Astrocyte (in vitro differentiated cells and primary cell): ENCODE results near the gene NLGN1. TPM values are rescaled to one million over a fixed set of nuclear protein-coding genes. Genes with fewer than 3 reads are reported as not detected.

Experiments used
- DNase-seq: peaks from one replicate; pipeline ENCODE4 v3.0.0-alpha.2; 2010; ENCODE audit warnings: low read depth
- FAIRE-seq: peaks from 2 replicates; lab custom pipeline; 2011; peaks lifted over from hg19 to GRCh38; lab: Jason Lieb, UNC
- H2AFZ ChIP-seq: 2 replicates; pipeline ENCODE4 v1.6.0; 2012; ENCODE audit warnings: low read depth, low read length, inconsistent platforms
- H3K27ac ChIP-seq: 2 replicates; pipeline ENCODE4 v1.5.1; 2011; ENCODE audit warnings: low read depth, low read length, inconsistent platforms
- H3K27me3 ChIP-seq: 2 replicates; pipeline ENCODE4 v1.6.0; 2011; ENCODE audit warnings: low read length, inconsistent platforms; ENCODE audit not compliant: insufficient read depth
- H3K36me3 ChIP-seq: 2 replicates; pipeline ENCODE4 v1.5.1; 2011; ENCODE audit warnings: low read length, inconsistent platforms; ENCODE audit not compliant: insufficient read depth
- H3K4me1 ChIP-seq: 2 replicates; pipeline ENCODE4 v1.5.1; 2011; ENCODE audit warnings: low read length, inconsistent platforms; ENCODE audit not compliant: insufficient read depth
- H3K4me2 ChIP-seq: 2 replicates; pipeline ENCODE4 v1.6.0; 2012; ENCODE audit warnings: low read length, inconsistent platforms
- H3K4me3 ChIP-seq: 2 replicates; pipeline ENCODE4 v1.5.1; 2011; ENCODE audit warnings: low read depth, mild to moderate bottlenecking, low read length, inconsistent platforms; ENCODE audit not compliant: insufficient read depth
- H3K79me2 ChIP-seq: 2 replicates; pipeline ENCODE4 v1.6.0; 2012; ENCODE audit warnings: mild to moderate bottlenecking, low read length, inconsistent platforms; ENCODE audit not compliant: insufficient read depth
- H3K9ac ChIP-seq: 2 replicates; pipeline ENCODE4 v1.6.0; 2012; ENCODE audit warnings: mild to moderate bottlenecking, low read length, inconsistent platforms
- H3K9me3 ChIP-seq: 2 replicates; pipeline ENCODE4 v1.5.1; 2012; ENCODE audit warnings: low read depth, mild to moderate bottlenecking, low read length, inconsistent platforms; ENCODE audit not compliant: insufficient read depth
- H4K20me1 ChIP-seq: 2 replicates; pipeline ENCODE4 v1.6.0; 2012; ENCODE audit warnings: low read length, inconsistent platforms; ENCODE audit not compliant: insufficient read depth
- H3K27ac Mint-ChIP-seq: one replicate; pipeline ENCODE4 v1.8.0; 2021; ENCODE audit warnings: mild to moderate bottlenecking, mixed read lengths; ENCODE audit not compliant: unreplicated experiment
- H3K27me3 Mint-ChIP-seq: one replicate; pipeline ENCODE4 v1.8.0; 2021; ENCODE audit warnings: low read depth, mixed read lengths; ENCODE audit not compliant: unreplicated experiment
- H3K36me3 Mint-ChIP-seq: one replicate; pipeline ENCODE4 v1.8.0; 2021; ENCODE audit warnings: low read depth, mixed read lengths; ENCODE audit not compliant: unreplicated experiment
- H3K4me1 Mint-ChIP-seq: one replicate; pipeline ENCODE4 v1.8.0; 2021; ENCODE audit warnings: low read depth, mixed read lengths; ENCODE audit not compliant: unreplicated experiment
- H3K4me3 Mint-ChIP-seq: one replicate; pipeline ENCODE4 v1.8.0; 2021; ENCODE audit warnings: mild to moderate bottlenecking, moderate library complexity, mixed read lengths; ENCODE audit not compliant: unreplicated experiment
- H3K9me3 Mint-ChIP-seq: one replicate; pipeline ENCODE4 v1.8.0; 2021; ENCODE audit warnings: mild to moderate bottlenecking, mixed read lengths; ENCODE audit not compliant: unreplicated experiment
- CTCF ChIP-seq: IDR thresholded peaks from 2 replicates; pipeline ENCODE4 v1.5.1; 2011; ENCODE audit warnings: low read depth, mild to moderate bottlenecking, inconsistent platforms, low read length, moderate library complexity; ENCODE audit not compliant: insufficient read depth
- EZH2 ChIP-seq: IDR thresholded peaks from 2 replicates; pipeline ENCODE4 v1.6.1; 2012; ENCODE audit warnings: mild to moderate bottlenecking, low read length, inconsistent platforms; ENCODE audit not compliant: insufficient read depth
- total RNA-seq: library from RNA; stranded (reverse); gene quantifications from 2 replicates; pipeline ENCODE4 v1.2.1, GENCODE V29; 2021

NLGN1 gene
- total RNA-seq, 1 donor from 2014 or later: 1.2 TPM

GRCh38 chr3:174159604-174160003, 762.1 kb downstream of the NLGN1 start:
- Histone ChIP-seq H4K20me1 (no peaks in the 10 kb centered on the region), H3K79me2 (no peaks in the 10 kb centered on the region), H3K27me3 (no peaks in the 10 kb centered on the region), H3K27ac (no peak overlapping the region), H3K9me3 (no peaks in the 10 kb centered on the region), H2AFZ (no peak overlapping the region), H3K4me3 (no peak overlapping the region), H3K4me2 (no peak overlapping the region), H3K4me1 (no peaks in the 10 kb centered on the region), H3K36me3 (no peaks in the 10 kb centered on the region), H3K9ac (no peak overlapping the region)
- Mint-ChIP-seq H3K9me3 (peaks cover 1% of the 10 kb centered on the region), H3K4me1 (no peaks in the 10 kb centered on the region), H3K27ac (no peak overlapping the region), H3K36me3 (no peaks in the 10 kb centered on the region), H3K4me3 (no peak overlapping the region), H3K27me3 (no peaks in the 10 kb centered on the region)
- FAIRE-seq: no peak
- no peak for DNase-seq
- no peak for TF ChIP-seq EZH2
- TF ChIP-seq CTCF: no peak

- Histone ChIP-seq H3K27ac (no peak overlapping the region), H3K4me3 (no peak overlapping the region), H3K9me3 (no peaks in the 10 kb centered on the region), H3K79me2 (no peaks in the 10 kb centered on the region), H3K4me1 (no peaks in the 10 kb centered on the region), H2AFZ (no peak overlapping the region), H3K9ac (no peak overlapping the region), H4K20me1 (no peaks in the 10 kb centered on the region), H3K36me3 (no peaks in the 10 kb centered on the region), H3K27me3 (no peaks in the 10 kb centered on the region), H3K4me2 (no peak overlapping the region)
- peaks cover 4% of the 10 kb centered on the region for H3K9me3 Mint-ChIP-seq
- no peaks in the 10 kb centered on the region for H3K4me1 Mint-ChIP-seq
- no peak for FAIRE-seq
- DNase-seq: no peak
- no peak overlapping the region for H3K4me3 Mint-ChIP-seq
- H3K27ac Mint-ChIP-seq: no peak overlapping the region
- TF ChIP-seq CTCF: no peak
- TF ChIP-seq EZH2: no peak
- H3K27me3 Mint-ChIP-seq: no peaks in the 10 kb centered on the region
- H3K36me3 Mint-ChIP-seq: no peaks in the 10 kb centered on the region
Measured at GRCh38 chr3:174162550-174162949, 765.0 kb downstream of the NLGN1 start.

GRCh38 chr3:174168026-174168425, 770.5 kb downstream of the NLGN1 start:
- H3K27me3 Mint-ChIP-seq: no peaks in the 10 kb centered on the region
- H3K4me3 Mint-ChIP-seq: no peak overlapping the region
- Histone ChIP-seq H3K4me1 (no peaks in the 10 kb centered on the region), H3K36me3 (no peaks in the 10 kb centered on the region), H2AFZ (no peak overlapping the region), H3K4me2 (no peak overlapping the region), H3K9me3 (no peaks in the 10 kb centered on the region), H3K4me3 (no peak overlapping the region), H3K27ac (no peak overlapping the region), H4K20me1 (no peaks in the 10 kb centered on the region), H3K79me2 (no peaks in the 10 kb centered on the region), H3K9ac (no peak overlapping the region), H3K27me3 (no peaks in the 10 kb centered on the region)
- peaks cover 4% of the 10 kb centered on the region for H3K9me3 Mint-ChIP-seq
- TF ChIP-seq CTCF (no peak), EZH2 (no peak)
- no peak overlapping the region for H3K27ac Mint-ChIP-seq
- H3K4me1 Mint-ChIP-seq: peaks cover 8% of the 10 kb centered on the region
- peak; percentile 83 for FAIRE-seq
- no peaks in the 10 kb centered on the region for H3K36me3 Mint-ChIP-seq
- DNase-seq: peak; percentile 9
